ENCODE data around the gene XDH.

Gene XDH

DNA sequence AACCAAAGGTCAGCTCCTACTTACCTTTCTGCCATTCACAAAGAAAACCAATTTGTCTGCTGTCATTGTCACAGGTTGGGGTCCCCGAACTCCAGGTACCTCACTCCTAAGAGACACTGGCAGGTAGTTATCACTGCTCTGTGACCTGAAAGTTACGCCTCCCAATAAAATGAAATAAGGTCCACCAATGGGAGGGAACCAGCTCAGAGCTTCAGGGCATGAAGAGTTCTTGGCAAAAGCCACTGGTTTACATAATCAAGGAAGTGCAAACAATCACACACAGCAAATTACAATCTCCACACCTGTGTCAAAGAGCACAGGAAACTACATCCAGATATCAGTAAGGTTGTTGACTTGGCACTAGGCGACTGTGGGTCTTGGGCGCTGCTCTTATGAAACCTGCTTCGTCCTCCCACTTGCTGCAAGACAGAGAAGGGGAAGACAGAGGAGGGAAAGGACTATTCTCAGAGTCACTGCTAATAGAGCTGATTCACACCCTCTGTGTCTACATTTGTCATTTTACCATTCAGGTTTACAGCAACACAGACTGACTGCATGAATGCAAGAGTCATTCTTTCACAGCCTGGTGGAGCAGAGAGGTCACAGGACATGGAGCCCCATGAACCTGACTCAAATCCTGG is at the start of gene XDH:
XDH (minus strand) TSS at position 142 of the 641 bp plus-strand sequence; CDS start at position 66, 76 bp downstream.
- DNase-seq, result no peak

DNA sequence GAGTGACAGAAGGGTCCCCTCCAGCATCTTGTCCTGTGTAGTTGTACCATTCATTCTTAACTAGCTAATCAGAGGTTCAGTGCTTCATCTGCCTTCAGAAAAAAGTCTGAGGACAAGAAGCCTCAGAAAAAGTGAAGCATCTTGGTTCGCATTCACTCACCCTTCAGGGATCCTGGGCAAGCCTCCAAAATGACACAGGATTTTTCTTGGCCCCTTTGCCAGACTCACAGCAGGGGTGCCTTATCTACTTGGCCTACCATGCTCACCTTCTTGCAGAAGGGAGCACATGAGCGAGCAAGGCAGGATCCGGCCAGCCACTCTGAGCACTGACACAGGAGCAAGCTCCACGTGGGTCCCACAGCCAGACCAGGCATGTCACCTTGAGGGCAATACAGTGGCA is 43.1 kb upstream of the XDH start:
- no peak for DNase-seq

DNA sequence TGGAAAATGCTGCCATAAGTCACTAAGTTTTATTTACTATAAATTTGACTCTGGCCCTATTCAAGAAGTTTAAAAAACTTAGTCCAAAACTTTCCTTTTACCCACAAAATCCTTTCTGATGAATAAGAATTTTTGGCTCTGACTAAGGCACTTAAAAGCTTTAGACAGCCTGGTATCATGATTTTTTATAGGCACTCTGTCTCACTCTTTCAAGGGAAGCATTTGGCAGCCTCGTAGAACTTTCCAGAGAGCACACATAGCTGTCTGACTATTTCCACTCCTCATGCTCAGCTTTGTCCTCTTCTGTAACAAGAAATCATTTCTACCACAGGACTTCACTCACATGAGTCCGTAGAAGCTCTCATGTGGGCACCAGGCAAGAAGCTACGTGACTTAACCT is 32.3 kb upstream of the XDH start:
- DNase-seq, result no peak

DNA sequence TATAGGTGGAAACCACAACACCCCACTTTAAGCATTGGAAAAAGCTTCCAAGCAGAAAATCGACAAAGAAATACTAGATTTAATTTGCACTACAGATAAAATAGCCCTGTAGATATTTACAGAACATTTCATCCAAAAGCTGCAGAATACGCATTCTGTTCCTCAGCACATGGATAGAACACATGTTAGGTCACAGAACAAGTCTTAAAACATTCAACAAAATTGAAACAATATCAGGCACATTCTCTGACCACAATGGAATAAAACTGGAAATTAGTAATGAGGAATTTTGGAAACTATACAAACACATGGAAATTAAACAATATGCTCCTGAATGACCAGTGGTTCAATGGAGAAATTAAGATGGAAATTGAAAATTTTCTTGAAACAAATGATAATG is 27.8 kb upstream of the XDH start:
- DNase-seq, result no peak

DNA sequence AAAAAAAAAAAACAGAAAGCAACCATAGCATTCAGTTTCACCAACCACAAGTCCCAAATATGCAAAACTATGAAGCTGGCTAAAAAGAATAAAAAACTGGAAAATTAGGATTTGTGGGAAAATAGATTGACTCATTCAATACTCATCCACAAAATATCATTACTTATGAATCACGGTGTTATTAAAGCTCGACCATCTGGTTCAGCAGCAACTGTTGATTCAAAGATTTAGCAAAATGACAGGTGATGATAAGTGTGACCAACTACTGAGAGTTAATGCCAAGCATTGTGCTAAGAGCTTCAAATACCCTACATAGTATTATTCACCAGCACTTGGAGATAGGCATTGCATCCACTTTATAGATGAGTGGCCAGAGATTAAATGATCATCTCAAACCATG is 26.2 kb upstream of the XDH start:
- DNase-seq, result no peak

DNA sequence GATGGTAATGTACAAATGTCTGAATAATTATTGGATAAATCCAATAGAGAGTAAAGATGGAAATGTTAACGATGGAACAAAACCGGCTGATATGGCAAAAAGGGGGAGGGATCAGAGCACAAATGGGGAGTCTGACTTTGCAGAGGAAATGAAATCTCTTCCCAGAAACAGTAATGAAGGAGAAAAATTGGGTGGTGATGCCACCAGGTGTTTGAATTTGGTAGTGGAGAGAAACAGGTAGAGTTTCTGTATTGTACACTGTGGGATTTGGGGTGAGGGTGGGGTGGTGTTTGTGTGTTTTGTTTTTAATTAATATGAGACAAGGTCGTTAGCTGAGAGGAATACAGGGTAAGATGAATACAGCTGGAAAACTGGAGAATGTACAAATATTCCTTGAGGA is 20.4 kb upstream of the XDH start:
- DNase-seq, result no peak

DNA sequence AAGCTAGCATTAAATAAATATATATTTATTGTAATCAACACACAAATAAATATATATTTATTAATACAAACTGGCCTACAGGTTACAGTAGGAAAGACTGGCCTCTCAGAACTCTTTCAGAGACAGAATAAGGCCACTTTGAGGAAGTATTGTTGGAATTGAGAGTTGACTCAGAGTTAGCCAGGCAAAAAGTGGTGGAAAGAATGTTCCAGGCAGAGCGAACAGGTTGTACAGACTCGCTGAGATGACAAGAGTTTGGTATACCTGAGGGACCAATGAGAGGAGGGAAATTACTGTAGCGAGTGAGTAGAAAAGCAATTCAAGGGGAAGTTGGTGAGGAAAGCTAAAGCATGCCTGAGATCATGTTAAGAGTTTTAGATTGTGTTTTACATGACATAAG is 19.0 kb upstream of the XDH start:
- DNase-seq, result no peak

DNA sequence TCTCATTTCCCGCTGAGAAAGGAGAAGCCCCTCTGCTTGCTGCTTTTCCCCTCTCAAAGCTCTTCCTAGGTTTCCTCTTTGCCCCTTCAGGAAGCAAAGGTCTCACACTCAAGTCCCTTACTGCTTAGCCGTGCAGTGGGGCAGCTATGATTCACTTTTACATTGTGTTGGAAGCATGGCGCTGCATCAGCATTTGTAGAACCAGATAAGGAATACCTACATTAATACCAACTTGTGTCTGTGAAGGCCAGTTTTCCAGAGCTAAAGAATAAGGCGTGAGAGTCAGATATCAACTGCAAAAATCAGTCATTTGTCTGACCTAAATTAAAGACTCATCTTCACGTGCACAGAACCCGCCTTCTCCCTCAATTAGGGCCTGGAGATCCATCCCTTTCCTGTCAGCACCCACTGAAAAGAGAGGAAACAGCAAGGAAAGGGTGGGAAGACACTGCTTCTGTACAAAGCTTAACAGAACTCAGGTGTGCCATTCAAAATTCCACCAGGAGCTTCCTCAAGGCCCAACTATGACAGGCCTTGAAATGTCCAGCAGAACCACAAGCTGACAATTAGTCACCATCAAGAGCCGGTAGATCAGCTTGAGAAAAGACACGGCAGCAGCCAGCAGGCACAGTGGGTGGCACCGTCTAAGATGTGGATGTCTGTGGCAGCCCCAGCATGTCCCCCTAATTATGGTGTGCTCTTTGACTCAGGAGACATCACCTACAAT is 16.1 kb upstream of the XDH start:
- DNase-seq, result no peak

DNA sequence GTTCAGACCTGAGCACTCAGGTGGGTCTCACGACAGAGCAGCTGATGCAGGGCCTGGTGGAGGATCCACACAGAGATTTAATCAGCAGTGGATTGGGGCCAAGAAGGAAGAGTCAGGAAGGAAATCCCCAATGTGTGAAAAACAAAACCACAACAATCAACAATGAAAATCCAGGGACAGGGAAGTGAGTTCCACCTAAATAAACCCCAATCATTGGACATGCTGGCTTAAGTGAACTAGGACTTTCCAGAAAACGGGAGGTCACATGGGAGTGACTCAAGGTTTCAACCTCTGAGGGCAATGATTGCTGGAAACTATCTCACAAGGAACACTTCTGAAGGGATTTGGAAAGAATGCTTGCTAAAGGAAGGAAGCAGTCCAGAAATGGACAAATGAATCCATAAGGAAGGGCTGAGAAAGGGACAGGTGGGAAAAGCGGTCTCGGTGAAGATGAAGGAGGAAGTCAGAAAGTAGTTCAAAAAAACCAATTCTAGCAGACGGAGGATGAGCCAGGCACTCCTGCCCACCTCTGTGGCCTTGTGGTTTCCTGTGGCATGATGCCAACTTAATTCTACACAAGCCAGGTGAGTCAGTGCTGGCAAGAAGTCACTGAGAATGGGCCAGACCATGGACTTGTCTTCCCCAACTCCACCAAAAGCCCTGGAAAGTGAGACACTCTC is 15.4 kb upstream of the XDH start:
- peak; percentile 20 for DNase-seq

DNA sequence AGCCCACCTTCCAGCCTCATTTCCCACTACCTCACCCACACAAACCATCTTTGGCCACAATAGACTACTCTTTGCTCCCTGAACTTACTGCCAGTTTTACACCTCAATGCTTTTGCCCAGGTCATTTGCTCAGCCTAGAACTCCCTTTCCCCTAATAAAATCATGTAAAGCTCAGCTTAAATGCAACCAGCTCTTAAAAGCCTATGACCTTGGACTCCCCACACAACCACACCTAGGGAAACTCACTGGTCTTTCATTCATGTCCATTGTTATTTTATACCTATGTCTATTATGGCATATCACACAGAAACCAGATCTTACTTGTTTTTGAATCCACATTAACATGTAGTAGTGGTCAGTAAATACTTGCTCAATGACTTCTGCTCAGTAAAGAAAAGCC is 14.5 kb upstream of the XDH start:
- DNase-seq, result no peak

DNA sequence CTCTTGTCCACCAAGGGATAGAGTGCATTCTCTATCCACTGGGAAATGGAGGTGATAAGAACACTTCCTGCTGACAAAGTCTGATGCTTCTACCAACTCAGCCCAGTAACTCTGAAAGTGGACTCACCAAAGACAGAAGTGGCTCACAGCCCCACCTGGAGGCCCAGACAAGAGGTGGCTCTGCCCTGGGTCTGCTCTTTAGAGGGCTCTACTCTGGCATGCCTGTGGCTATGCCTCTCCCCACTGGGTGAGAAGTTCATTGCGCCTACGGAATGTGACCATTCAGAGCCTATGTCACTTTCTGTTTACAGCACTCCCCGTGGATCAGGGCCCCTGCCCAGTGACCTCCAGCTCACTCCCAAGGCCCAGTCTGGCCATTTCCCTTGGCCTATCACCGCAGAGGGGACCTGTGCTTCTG is 13.5 kb upstream of the XDH start:
- DNase-seq, result no peak

DNA sequence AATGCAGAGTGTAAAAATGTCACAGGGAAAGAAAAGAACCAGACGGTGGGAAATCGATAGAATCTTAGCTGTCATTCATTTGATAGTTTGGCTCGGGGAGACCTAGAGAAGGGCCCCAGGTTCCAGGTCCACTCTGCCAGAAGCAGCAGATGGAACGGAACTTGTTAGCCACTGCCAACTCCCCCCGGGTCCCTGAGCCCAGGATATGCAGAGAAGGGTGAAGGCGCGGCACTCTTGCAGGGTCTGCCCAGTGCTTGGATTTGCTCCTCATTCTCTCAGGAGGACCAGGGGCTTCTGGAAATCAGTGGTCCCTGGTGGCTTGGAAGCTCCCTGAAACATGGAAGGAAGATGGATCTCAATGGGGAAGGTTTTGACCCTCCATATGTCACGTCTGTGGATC is 11.6 kb upstream of the XDH start:
- no peak for DNase-seq

DNA sequence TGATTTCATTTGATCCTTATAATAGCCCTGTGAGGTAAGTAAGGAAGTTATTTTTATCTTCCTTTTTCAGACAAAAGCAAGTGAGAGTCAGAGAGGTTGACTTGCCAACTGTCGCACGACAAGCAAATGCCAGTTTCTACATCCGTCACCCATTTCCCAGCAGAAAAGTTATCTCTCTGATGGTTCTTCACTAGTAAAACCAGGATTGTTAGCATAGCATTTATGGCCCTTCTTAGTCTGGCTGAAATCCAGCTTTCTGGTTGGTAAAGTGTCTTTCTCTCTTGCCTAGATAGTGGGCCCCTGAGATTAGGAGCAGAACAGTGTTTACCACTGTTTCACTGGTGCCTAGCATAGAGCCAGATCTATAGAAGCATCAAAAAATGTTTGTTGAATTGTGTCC is 7.1 kb upstream of the XDH start:
- no peak for DNase-seq

DNA sequence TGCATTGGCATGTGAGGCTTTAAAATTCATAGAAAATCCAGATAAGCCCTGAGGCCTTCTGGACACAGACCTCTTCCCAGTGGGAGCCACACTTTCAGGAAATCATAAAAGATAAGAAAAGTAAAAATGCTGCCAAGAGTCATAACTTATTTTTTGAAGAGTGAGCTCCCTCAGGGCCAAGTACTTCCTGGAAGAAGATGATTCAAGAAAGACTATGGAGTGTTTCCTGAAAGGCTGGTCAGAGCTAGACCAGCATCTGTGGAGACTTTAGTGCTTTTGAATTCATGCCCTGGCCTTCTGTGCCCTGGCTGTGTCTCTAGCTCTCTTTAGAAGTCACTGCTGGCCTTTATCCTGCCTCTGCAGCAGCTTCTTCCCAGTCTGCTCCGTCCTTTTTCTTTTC is 6.4 kb upstream of the XDH start:
- no peak for DNase-seq

DNA sequence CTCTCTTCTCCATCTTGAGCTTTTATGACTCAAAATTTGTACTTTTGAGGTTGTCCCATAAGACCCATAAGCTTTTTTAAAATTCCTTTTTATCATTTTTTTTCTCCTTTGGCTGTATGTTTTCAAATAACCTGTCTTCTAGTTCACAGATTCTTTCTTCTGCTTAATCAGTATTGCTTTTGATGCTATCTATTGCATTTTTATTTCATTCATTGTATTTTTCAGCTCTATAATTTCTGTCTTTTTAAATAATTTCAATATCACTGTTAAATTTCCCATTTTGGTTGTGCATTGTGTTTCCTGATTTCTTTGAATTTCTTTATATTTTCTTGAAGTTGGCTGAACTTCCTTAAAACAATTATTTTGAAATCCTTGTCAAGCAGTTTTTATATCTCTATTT is 4.8 kb upstream of the XDH start:
- DNase-seq, result no peak

DNA sequence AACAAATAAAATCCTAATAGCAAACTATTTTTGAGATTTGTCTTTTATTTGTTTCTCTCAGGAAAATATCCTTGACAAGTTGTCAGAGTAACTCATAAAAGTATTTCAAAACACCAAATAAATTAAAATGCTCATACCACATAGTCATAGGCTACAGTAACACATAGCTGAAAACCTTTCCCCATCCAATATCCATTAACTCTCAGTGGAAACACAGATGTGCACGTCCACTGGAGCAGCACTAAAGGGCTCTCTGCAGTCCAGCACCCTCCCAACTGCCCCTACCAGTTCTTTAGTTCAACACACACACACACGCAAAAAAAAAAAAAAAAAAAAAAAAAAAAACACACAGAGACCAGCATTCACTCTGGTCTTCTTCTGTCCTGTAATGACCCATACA is 879 bp upstream of the XDH start:
- DNase-seq, result no peak

DNA sequence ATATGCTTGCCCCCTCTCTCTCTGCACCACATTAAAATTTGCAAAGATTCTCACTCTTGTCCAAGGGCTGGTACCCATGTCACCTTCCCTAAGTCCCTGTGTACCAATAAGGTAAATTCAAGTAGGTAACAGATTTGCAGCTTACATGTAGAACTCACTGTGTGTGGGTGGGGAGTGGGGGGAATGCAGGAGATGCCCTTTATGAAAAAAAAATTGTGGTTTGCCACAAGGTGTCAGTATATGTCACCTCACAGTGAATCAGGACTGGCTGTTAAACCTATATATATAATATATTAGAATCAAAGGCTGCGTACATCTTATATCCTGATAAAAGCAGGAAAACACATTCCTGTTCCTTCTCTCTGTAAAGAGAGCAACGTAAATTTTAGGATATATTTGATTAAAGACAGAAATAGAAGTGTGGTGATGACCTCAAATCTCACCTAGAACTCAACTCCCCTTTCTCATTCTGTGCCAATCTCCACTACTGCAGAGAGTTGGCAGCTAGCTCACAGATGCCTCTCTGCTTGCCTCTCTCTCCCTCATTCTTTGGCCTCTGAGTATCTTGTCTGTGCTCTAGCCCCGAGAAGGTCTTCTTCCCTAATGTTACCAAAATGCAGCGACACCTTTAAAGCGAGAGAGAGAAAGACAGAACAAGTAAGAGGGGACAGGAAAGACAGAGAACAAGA is 536 bp downstream of the XDH start:
- no peak for DNase-seq

DNA sequence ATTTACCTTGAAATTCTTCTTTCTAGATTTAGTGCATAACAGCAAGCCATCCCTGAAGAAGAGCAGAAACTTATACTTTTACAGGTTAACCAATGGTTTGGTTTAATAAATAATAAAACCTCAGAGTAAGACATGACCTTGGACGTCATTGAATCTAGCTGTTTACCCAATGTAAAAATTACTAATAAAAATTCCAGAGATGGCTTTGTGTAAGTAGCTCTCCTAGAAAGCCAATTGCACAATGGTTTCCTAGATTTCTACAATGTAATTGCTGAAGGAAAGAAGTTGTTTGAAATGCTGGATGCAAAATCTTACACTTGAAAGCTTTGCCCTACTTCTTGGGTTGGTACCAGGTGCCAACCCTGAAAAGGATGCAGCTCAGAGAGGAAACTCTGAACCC is 1.5 kb downstream of the XDH start:
- DNase-seq, result no peak

DNA sequence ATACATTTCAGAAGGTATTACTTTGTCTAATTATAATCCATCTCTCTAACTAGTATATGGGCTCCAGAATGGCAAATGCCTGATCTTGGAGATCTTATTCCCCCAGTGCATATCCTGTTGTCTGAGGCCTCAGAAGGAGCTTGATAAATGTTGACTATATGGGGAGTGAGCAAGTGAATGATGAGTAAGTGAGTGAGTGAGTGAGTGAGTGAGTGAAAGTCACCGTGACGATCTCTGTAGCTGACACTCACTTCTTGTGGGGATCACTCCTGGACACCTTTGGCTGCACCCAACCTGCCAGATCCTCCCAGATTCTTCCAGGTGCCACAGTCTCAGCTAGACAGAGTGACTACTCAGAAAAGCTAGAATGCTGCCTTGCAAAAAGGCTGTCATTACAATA is 2.8 kb downstream of the XDH start:
- no peak for DNase-seq

DNA sequence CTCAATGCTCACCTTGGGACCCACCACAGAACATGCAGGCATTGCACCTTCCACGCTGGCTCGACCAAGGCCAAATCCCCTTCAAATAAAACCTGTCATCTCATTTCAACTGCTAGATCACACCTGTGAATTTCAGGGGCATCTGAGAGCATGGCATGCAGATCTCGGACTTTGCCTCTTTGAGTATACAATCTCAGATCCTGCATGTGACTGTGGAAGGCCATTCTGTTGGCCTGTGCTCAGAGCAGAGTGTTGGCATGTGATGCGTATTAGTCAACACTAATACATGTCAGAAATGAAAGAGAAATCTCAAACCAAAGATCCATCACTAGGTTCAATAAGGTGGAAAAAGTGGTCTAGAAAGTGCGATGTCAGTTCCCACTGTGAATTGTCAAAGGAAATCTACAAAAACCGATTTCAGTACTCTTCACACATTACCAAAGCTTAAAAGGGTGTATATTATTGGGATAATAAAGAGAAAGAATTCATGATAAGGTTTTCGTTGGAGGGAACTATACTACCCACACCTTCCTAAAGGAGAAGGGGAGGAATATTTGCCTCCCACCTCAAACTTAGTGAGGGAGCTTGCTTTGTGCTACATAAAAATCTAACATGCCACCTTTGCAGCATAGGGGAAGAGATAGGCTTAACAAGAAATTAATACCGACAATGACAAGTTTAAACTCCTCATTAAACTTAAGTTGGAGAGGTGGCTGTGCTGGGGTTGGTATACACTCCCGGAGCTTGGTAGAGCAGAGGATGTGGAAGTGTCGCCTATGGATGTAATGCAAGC is 7.8 kb downstream of the XDH start:
- DNase-seq, result no peak

DNA sequence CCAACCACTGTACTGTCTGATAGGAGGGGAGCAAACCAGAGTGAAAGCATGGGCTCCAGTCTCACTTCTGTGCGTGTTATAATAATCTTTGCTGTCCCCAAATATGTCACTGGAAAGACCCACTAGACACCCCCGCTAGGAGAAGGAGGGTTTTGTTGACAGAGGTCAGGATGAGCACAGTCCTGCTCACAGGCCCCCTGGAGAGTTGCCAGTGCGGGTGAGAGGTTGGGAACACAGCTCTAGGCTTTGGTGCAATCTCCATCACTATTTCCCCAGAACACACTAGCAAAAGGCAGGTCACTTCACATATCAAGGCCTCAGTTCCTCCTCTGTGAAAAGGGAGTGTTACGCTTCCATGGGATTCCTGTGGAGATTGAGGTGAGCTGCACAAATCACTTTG is 9.7 kb downstream of the XDH start:
- no peak for DNase-seq

DNA sequence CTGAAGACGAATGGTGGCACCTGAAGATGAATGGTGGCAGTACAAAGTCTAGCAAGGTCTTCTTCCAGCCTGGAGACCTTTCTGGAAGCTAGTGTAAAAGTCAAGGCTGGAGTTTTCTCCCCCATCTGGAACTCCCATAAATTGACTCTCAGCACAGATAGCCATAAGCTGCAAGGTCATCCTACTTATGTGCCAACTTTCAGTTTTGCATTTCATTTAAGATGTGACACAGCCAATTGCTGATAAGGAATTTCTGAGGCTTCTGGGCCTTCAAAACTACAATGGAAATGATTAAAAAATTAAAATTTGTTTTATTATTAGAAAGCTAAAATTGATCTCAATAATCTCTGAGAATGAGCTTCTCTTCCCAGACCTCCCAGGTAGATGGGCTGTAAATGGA is 10.2 kb downstream of the XDH start:
- no peak for DNase-seq

DNA sequence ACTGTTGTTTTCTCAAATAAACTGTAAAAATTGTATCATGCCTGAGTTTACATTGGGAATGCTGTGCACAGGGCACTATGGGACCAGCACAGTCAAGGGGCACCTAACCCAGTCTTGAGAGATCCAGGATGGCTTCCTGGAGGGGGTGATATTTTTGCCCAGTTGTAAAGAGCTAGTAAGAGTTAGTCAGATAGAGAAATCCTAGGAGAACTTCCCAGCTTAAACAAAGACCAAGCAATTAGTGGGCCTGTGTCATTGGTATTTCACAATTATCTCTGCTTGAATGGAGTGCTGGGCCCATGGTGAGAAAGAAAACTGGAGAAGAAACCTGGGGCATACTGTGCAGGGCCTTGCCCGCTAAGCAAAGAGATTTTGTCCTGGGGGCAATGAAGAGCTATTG is 12.2 kb downstream of the XDH start:
- no peak for DNase-seq
